ENCODE results near the gene ELOVL5. TPM values are rescaled to one million over a fixed set of nuclear protein-coding genes. Genes with fewer than 3 reads are reported as not detected.
A peak's percentile ranks its signal among the peaks of the same experiment; 100 is the strongest.
"Not testable (repeated sequence)": the region's sequence is repeated elsewhere in the genome, so short reads cannot be mapped to it uniquely, and the experiment has no call there.

ELOVL5 gene
- total RNA-seq, 1 donor from 2014 or later: 185 TPM

DNA sequence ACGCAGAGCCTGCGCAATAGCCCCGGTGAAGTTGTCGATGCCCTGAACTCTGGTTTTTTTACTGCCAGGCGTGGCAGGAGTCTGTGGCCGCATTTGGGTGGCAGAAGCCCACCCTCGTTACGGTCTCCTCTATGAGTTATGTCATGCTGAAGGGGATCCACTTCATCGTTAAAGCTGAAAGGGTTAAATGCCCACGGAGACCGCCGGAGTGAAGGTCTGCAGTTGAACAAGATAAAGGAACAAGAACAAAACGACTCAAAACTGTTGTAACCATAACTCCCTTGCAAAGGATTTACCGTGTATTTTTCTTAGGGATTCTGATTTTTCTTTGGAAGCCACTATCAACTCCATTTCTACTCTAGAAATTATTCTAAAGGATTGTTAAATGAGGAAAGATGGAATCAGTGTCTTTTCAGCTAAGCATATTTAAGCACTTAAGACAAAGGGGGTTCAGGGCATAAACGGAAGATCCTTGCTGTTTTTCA is 501 bp upstream of the ELOVL5 start:
- H3K36me3 ChIP-seq: no peaks in the 10 kb centered on the region
- H2AFZ ChIP-seq (replicated peaks): peak overlapping the region; percentile 65
- no peak for TF ChIP-seq EZH2phosphoT487 (IDR thresholded peaks at IDR 0.05)
- TF ChIP-seq CTCF (IDR thresholded peaks at IDR 0.05): no peak
- no peak for TF ChIP-seq EZH2 (IDR thresholded peaks at IDR 0.05)
- H3K27ac ChIP-seq: no peak overlapping the region
- no peak for DNase-seq (ENCODE audit: low spot score)
- Mint-ChIP-seq H3K27me3 (ENCODE audit: insufficient read depth, low read depth) (peaks cover 3% of the 10 kb centered on the region), H3K4me3 (peak overlapping the region; percentile 98), H3K4me1 (peaks cover 21% of the 10 kb centered on the region), H3K9me3 (peaks cover 2% of the 10 kb centered on the region), H3K36me3 (peaks cover 8% of the 10 kb centered on the region), H3K27ac (peak overlapping the region; percentile 88)
- peaks cover 18% of the 10 kb centered on the region for H3F3A ChIP-seq (ENCODE audit: low read depth)
- H3K9ac ChIP-seq: no peak overlapping the region
- no peaks in the 10 kb centered on the region for H3K9me3 ChIP-seq (ENCODE audit: low read depth)
- peaks cover 9% of the 10 kb centered on the region for H3K4me1 ChIP-seq
- peaks cover 16% of the 10 kb centered on the region for H3K27me3 ChIP-seq
- H3K4me2 ChIP-seq: peak overlapping the region; percentile 99
- peaks cover 39% of the 10 kb centered on the region for H3K79me2 ChIP-seq (ENCODE audit: low read depth)
- H4K20me1 ChIP-seq (ENCODE audit: low read depth): peaks cover 37% of the 10 kb centered on the region
- peak overlapping the region; percentile 76 for H3K4me3 ChIP-seq

DNA sequence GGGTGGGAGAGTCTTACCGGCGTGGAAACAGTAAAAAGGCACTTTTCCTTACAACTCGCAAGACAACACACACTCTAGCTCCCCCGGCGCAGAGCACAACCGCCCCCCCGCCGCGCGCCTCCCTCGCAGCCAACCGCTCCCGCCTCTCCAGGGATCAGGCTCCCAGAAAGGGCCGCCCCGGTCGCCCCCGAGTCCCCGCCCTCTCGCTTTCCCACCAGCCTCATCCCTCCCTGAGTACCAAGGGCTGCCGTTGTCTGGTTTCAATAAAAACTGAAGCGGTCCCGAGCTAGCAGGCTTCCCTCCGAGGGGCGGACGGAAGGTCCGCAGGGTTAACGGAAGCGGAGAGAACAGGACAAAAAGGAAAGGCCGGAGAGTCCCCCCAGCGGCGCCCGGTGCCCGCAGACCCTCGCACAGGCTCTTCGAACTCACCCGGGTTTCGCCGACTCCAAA is 804 bp downstream of the ELOVL5 start:
- peak overlapping the region; percentile 83 for H3K27ac ChIP-seq
- Mint-ChIP-seq H3K4me3 (peak overlapping the region; percentile 98), H3K9me3 (peaks cover 2% of the 10 kb centered on the region), H3K27me3 (ENCODE audit: insufficient read depth, low read depth) (peaks cover 6% of the 10 kb centered on the region), H3K36me3 (peaks cover 8% of the 10 kb centered on the region), H3K4me1 (peaks cover 23% of the 10 kb centered on the region), H3K27ac (peak overlapping the region; percentile 97)
- H3F3A ChIP-seq (ENCODE audit: low read depth): peaks cover 18% of the 10 kb centered on the region
- H3K36me3 ChIP-seq: no peaks in the 10 kb centered on the region
- H3K79me2 ChIP-seq (ENCODE audit: low read depth): peaks cover 52% of the 10 kb centered on the region
- H3K4me1 ChIP-seq: peaks cover 9% of the 10 kb centered on the region
- peak overlapping the region; percentile 65 for H3K9ac ChIP-seq
- H3K4me3 ChIP-seq: peak overlapping the region; percentile 76
- H3K9me3 ChIP-seq (ENCODE audit: low read depth): no peaks in the 10 kb centered on the region
- peak overlapping the region; percentile 60 for H2AFZ ChIP-seq (replicated peaks)
- peaks cover 50% of the 10 kb centered on the region for H4K20me1 ChIP-seq (ENCODE audit: low read depth)
- peaks cover 16% of the 10 kb centered on the region for H3K27me3 ChIP-seq
- no peak for TF ChIP-seq CTCF (IDR thresholded peaks at IDR 0.05)
- peak; percentile 41 for TF ChIP-seq EZH2 (IDR thresholded peaks at IDR 0.05)
- DNase-seq (ENCODE audit: low spot score): peak; percentile 86
- H3K4me2 ChIP-seq: peak overlapping the region; percentile 99

GRCh38 chr6:53347250-53347920 is 1.4 kb downstream of the ELOVL5 start:
- Histone ChIP-seq H3F3A (ENCODE audit: low read depth) (peaks cover 18% of the 10 kb centered on the region), H2AFZ (replicated peaks) (no peak overlapping the region), H3K27me3 (peaks cover 16% of the 10 kb centered on the region), H3K36me3 (no peaks in the 10 kb centered on the region), H3K4me2 (peak overlapping the region; percentile 99), H3K79me2 (ENCODE audit: low read depth) (peaks cover 57% of the 10 kb centered on the region), H3K9me3 (ENCODE audit: low read depth) (no peaks in the 10 kb centered on the region), H3K27ac (peak overlapping the region; percentile 83), H3K4me1 (peaks cover 9% of the 10 kb centered on the region), H3K4me3 (peak overlapping the region; percentile 76), H4K20me1 (ENCODE audit: low read depth) (peaks cover 55% of the 10 kb centered on the region), H3K9ac (peak overlapping the region; percentile 65)
- Mint-ChIP-seq H3K36me3 (peaks cover 8% of the 10 kb centered on the region), H3K27ac (peak overlapping the region; percentile 97), H3K4me1 (peaks cover 27% of the 10 kb centered on the region), H3K9me3 (peaks cover 2% of the 10 kb centered on the region), H3K27me3 (ENCODE audit: insufficient read depth, low read depth) (peaks cover 5% of the 10 kb centered on the region), H3K4me3 (peak overlapping the region; percentile 98)
- TF ChIP-seq EZH2 (IDR thresholded peaks at IDR 0.05) (no peak), CTCF (IDR thresholded peaks at IDR 0.05) (no peak), EZH2phosphoT487 (IDR thresholded peaks at IDR 0.05) (no peak)
- DNase-seq (ENCODE audit: low spot score): no peak

DNA sequence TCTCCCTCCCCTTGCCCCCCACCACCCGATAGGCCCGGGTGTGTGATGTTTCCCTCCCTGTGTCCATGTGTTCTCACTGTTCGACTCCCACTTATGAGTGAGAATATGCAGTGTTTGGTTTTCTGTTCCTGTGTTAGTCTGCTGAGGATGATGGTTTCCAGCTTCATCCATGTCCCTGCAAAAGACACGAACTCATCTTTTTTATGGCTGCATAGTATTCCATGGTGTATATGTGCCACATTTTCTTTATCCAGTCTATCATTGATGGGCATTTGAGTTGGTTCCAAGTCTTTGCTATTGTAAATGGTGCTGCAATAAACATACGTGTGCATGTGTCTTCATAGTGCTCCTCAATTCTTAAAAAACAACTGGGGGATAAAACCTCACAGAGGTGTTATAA is 2.7 kb downstream of the ELOVL5 start:
- not testable (repeated sequence) for H3K27ac Mint-ChIP-seq
- H3K4me1 Mint-ChIP-seq: peaks cover 37% of the 10 kb centered on the region

More for the DNA sequence above, 2.7 kb downstream of the ELOVL5 start:
- H3K36me3 Mint-ChIP-seq; DNase-seq (ENCODE audit: low spot score); H3K9ac ChIP-seq; H3K27ac ChIP-seq; H3K4me2 ChIP-seq; H2AFZ ChIP-seq (replicated peaks); H3K4me3 ChIP-seq; H3K36me3 ChIP-seq; H3K27me3 Mint-ChIP-seq (ENCODE audit: insufficient read depth, low read depth); H3K9me3 ChIP-seq (ENCODE audit: low read depth); H3K9me3 Mint-ChIP-seq: not testable (repeated sequence)
- peaks cover 69% of the 10 kb centered on the region for H4K20me1 ChIP-seq (ENCODE audit: low read depth)
- H3K27me3 ChIP-seq: peaks cover 16% of the 10 kb centered on the region
- peak overlapping the region; percentile 98 for H3K4me3 Mint-ChIP-seq
- H3K4me1 ChIP-seq: peaks cover 21% of the 10 kb centered on the region
- H3K79me2 ChIP-seq (ENCODE audit: low read depth): peaks cover 71% of the 10 kb centered on the region
- peaks cover 18% of the 10 kb centered on the region for H3F3A ChIP-seq (ENCODE audit: low read depth)

Data from neural progenitor cell (in vitro differentiated cells).